Esophagus squamous epithelium (tissue), 4 donors: ENCODE data around the gene SLC17A7.

Source experiments
- CTCF ChIP-seq, 6 experiments: fragments of 450-650 bp in 4 of 6; fragments of 200-600 bp in 2 of 6; sonication (generic) in 2 of 6; IDR thresholded peaks; one replicate each; pipeline ENCODE4 v1.5.1; 2016 to 2019; ENCODE audit warnings: antibody characterized with exemption in 6 of 6, mild to moderate bottlenecking in 4 of 6, moderate library complexity in 4 of 6
- POLR2A ChIP-seq, 4 donors: fragments of 450-650 bp; IDR thresholded peaks; one replicate each; pipeline ENCODE4 v1.6.1; 2017; ENCODE audit warnings: antibody characterized with exemption in 4 of 4, mild to moderate bottlenecking in 4 of 4, moderate library complexity in 3 of 4

GRCh38 chr19:49420227-49420626 lies 21.1 kb downstream of the SLC17A7 start:
- TF ChIP-seq CTCF (IDR thresholded peaks at IDR 0.05), result no peak
- TF ChIP-seq POLR2A (IDR thresholded peaks at IDR 0.05), result no peak
